ENCODE results near the gene ZXDC.

Gene ZXDC

GRCh38 chr3:126448893-126449180 lies 26.9 kb downstream of the ZXDC start:
- no peak for DNase-seq

DNA sequence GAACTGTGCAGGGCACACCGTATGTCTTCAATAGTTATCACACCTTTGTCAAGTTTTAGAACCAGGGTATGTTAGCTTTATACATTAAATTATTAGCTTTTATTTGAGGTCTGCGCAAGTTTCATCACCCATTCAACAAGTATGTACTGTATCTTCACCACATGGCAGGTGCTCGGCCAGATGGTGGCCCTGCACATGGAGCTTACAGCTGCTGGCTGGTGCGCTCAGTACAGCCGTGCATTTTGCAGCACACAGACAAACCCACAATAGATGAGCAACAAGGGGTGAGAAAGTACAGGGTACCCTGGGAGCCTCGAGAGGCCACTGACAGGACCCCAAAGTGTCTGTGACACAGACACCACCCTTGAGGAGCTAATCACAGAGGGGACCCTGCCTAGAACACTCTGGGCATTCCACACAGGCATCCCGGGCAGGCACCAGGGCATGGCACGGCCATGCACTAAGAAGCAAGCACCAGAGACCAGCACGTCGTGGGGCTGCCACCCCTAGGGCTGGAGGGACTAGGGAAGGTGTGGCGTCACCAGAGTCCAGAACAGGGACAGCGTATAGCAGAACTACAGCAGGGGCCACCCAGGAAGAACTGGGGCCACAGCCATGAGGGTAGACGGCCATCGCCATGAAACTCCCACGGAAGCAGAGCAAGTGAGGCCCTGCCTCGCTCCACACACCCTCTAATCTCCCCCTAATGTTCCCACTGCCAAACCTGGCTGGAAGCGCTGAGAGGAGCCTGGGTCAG lies 27.4 kb downstream of the ZXDC start:
- DNase-seq, result no peak

- DNase-seq, result no peak
Observed at GRCh38 chr3:126447456-126448106, 28.1 kb downstream of the ZXDC start.

DNA sequence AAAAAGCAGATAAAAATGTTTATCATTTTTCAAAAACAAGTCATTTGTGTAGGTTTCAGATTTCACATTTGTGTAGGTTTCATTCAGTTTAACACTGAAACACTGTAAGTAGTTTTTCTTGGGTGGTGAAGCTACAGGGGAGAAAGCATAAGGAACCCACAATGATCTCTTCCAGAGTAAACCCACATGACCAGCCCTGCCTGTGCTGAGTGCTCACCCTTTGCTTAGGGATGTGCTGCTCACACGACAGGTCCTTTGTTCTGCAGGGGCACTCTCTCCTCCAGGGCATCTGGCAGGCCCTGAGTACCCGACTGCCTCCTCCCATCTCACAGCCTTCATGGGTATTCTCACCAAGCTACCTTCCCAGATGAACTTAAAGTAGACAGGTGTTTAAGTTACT lies 28.9 kb downstream of the ZXDC start:
- no peak for DNase-seq

GRCh38 chr3:126446301-126446700 lies 29.4 kb downstream of the ZXDC start:
- no peak for DNase-seq

DNA sequence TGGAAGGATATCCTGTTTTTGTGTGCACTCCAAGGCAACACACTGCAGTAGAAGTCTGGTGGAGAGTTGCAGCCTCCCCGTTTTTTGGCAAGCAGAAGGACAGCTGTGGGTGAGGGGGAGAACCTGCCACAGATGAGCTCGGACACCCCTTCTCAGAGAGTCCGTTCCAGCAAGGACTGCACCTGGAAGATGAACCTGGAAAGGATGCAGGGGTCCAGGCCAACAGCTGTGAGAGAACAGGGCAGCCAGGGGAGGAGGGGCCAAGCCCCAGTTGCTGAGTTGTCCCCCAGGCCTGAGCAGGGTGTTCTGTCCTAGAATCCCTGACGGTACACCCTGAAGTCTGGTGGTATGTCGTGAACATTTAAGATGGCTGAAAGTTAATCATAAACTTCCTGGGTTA lies 30.2 kb downstream of the ZXDC start:
- DNase-seq, result no peak

GRCh38 chr3:126442856-126443242 lies 32.8 kb downstream of the ZXDC start:
- DNase-seq, result no peak

DNA sequence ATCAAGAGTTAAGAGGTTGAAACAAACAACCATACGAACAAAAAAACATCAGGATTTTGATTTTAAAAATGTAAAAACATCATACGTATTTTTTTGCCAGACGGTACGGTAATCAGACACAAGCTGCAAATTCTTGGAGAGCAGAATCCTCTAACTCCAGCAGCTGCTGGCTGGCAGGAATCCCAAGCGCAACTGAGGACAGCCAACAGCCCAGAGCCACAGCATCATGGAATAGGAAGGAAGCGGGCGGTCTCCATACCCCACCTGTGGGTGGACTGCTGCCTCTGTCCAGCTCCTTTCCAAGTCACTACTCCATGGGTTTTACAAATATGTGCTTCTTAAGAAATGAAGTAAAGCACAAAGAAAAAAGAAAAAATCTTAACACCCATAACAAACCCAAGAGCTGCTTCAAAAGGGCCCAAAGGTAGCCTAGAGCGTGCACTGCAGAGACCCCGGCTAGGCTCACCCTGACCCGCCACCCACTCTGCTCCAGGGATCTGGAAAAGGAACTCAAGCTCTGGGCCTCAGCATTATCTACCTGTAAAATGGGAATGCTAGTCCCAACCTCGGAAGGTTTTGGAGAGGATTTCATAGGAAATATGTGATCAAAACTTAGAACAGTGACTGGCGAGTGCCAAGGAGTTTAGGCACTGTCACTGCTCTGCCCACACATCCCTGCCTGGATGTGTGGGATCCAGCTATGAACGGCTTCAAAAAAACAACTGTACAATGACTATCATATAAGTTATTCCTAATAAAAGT lies 33.4 kb downstream of the ZXDC start:
- no peak for DNase-seq

- no peak for DNase-seq
Observed at GRCh38 chr3:126441256-126441880, 34.3 kb downstream of the ZXDC start.

DNA sequence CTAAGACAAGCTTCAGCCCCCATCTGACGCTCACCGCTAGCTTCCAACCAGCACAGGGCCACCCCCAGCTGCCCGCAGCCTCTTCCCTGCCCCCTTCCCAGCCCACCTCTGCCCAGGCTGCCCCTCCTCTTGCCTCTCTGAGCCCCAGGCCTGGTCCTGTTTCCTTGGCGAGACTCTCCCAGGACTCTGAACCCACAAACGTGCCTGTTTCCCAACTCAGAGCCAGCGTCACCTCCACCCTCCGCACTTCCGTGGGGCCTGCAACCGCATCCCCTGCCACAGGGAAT lies 35.0 kb downstream of the ZXDC start:
- DNase-seq, result no peak

- no peak for DNase-seq
Observed at GRCh38 chr3:126439968-126440708, 35.6 kb downstream of the ZXDC start.

- DNase-seq, result no peak
Observed at GRCh38 chr3:126439346-126439967, 36.2 kb downstream of the ZXDC start.

DNA sequence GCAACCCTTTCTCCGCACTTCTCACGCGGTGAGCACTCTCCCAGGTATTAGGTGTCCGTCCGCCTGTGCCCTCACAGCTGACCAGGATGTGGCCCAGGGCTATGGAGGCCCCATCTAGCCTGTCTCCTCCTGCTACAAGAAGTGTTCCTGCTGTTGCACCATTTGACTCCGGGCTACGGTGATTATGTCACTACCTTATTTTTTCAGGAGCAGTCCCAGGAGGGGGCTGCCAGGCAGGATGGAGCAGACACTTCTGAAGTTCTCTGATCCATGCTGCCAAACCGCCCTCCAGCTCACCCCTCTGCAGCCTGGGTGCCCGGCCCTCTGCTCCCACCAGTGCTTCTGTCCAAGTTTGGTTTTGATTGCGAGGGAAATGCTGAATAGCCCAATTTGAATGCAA lies 36.9 kb downstream of the ZXDC start:
- no peak for DNase-seq

DNA sequence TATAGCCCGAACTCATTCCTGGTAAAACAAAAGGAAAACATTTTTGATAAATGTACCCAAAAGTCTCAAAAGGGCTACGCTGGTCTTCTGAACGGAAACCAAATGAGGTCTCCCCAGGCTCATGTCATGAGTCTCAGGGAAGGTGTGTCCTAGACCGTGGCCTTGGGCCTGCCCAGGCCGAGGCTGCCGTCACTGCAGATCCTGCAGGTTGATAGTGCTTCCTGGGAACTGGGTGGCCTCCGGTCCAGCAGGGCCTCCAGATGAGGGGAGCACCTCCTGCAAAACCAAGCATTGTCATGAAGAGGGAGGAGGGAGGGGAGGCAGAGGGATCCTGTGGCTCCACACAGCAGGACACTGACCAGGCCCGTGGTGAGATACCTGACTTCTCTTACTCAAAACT lies 37.5 kb downstream of the ZXDC start:
- no peak for DNase-seq

GRCh38 chr3:126436826-126437717 lies 38.6 kb downstream of the ZXDC start:
- no peak for DNase-seq

GRCh38 chr3:126435456-126436315 lies 40.0 kb downstream of the ZXDC start:
- no peak for DNase-seq

DNA sequence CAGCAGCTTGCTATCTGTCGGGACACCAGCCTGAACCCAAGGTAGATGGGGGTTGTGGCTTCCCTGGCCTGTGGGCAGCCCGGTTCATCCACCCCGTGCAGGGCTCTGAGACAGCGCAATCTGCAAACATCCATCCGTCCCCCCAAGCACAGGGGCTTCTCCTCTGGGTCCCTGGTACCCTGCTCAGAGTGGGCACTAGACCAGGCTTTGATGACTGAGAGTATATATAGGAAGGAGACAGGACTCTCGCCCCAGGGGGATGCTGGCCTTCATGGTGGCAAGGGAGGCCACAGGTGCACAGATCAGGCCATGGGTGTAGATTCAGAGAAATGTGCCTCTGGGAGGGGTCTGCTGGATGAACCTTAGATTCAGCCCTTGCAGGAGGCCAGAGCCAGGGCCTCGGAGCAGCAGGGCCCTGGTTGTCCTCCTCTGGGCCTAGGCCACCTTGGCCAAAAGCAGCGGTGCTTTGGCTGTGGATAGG lies 40.7 kb downstream of the ZXDC start:
- DNase-seq, result no peak

- no peak for DNase-seq
Observed at GRCh38 chr3:126434264-126434590, 41.5 kb downstream of the ZXDC start.

DNA sequence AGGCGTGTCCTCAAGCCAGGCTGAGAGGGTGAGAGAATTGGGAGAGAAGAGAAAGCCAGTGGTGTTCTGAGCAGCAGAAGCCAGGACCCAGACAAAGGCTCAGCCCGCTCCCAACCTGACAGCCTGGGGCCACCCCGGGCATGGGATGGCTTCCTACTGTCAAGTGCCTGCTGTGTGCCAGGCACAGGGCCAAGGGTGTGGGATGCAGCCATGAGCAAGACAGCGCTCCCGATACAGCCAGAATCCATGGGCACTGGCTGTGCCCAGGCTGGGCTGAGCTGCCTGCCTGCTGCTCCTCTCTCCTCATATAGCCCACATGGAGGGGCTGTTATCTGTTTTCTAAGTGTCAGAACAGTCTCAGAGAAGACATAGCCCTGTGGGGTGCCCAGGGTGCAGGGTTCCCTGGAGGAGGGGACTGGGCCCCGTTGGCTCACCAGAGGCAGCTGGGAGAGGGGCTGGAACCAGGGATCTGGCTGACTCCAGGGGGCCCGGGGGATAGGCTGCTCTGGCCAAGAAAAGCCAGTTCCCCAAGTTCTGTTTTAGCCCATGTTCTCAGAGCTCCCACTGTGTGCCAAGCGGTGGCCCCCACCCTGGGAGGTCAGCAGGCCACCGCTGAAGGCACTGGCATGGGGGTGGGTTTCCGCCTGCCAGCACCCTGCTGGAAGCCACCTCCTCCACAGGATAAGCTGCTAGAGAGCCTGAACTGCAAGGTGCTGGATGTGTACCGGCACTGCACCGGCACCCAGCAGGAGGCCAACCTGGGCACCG lies 42.0 kb downstream of the ZXDC start:
- DNase-seq, result no peak

DNA sequence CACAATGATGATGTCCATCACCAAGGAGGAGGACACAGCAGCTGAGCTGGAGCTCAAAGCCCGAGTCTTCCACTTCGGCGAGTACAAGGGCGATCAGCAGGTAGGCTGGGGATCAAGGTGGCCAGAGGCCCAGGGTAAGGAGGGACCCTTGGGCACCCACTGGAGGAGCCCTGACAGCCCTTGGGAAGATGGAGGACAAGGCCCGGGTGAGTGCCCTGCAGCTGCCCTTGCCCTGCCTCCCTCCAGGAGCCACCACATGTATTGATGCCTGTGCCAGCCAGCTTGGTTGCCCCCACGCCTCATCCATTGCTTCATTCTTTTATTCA lies 42.6 kb downstream of the ZXDC start:
- DNase-seq, result no peak
